GM21825 (cell line): ENCODE results near the gene RBSN.
"Not testable (repeated sequence)": the region's sequence is repeated elsewhere in the genome, so short reads cannot be mapped to it uniquely, and the experiment has no call there.

Experiments
- ATAC-seq: cut with Tn5 transposase; IDR thresholded peaks from one replicate; pipeline ENCODE4 v1.9.1; 2021; ENCODE audit warnings: mild to moderate bottlenecking, moderate library complexity; ENCODE audit not compliant: unreplicated experiment

RBSN gene

DNA sequence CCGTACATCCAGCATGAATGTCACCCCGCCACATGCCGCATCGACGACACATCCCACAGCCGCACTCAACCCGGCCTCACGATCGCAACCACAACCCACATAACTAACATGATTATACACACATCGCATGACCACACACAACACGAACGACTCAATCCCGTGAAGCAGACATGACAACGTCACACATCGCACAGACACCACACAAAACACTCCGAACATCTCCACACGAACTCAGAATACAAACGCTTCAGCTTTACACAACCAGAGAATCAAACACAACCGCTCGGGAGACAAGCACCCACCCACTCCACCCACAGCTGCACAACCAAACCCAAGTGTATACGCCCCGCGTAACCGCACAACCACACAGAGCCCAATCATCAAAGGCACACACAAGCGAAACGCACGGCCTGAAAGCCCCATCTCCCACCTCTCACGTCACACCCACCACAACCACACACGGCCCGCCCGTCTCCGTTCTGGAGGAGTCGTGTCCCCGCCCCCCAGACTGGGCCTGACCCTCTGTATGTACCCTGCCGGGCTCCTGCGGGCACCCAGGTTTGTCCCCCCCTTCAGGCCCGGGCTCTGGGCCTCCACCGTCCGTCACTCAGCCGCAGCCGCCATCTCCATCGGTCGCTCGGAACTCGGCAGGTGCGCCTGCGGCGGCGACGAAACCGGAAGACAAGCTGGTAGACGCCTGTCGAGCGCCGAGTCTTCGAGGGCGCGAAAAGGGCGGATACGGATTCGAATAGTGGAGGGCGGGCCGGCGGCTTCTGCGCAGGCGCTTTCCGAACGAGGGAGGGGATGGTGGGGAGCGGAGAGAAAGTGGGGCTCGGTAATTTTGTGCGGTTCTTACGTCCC is at the start of gene RBSN:
TSS of gene RBSN (minus strand) at position 646 of the 861 bp plus-strand sequence. CDS start 3,028 bp downstream, outside the sequence.
- peak; percentile 88 for ATAC-seq

DNA sequence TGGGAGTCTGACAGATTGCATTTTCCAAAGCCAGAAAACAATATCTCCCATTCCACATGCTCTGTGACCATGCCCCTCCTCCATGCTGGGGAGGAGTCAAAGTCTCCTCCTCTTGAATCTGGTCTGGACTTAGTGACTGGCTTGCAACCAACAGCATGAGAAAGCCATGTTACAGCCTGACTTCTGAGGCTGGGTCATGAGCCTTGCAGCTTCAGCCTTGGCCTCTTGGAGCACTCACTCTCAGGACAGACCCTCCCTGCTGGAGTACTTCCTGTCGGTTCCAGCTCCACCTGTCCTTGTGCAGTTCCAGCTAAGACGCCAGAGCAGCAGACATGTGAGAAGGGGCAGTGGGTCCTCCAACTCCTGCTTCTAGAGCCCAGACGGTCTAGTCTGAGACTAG is 49.7 kb upstream of the RBSN start:
- no peak for ATAC-seq

GRCh38 chr3:15136885-15137284 is 37.9 kb upstream of the RBSN start:
- ATAC-seq: not testable (repeated sequence)

GRCh38 chr3:15134968-15135367 is 36.0 kb upstream of the RBSN start:
- ATAC-seq: not testable (repeated sequence)

GRCh38 chr3:15128403-15128802 is 29.5 kb upstream of the RBSN start:
- not testable (repeated sequence) for ATAC-seq

- not testable (repeated sequence) for ATAC-seq
Measured at GRCh38 chr3:15126975-15127374, 28.0 kb upstream of the RBSN start.

DNA sequence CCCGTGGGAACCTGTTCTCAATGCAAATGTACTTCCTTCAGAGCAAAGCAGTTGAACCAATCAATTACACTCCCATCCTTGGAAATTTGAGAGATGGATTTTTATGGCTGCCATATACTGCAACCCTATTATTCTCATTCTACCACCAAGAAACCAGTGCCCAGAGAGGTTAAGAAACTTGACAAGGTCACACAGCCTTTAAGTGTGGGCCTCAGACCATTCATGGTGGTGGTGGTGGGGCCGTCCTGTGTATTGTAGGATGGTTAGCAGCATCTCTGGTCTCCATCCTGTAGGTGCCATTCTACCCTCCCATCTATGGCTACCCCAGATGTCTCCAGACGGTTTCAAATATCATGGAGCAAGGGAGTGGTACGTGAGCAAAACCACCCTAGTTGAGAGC is 23.4 kb upstream of the RBSN start:
- ATAC-seq: no peak

DNA sequence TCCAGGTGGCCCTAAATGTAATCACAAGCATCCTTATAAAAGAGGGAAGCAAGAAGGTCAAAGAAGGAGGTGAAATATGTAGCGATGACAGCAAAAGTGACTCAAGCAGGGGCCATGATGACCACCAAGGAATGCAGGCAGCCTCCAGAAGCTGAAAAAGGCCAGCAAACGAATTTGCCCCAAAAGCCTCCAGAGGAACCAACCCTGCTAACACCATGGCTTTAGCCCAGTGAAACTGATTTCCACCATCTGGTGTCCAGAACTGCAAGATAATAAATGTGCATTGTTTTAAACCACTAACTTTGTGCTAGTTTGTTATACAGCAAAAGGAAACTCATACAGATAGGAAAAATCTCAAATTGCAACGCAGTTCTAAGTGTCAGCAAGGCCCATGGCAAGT is 23.0 kb upstream of the RBSN start:
- ATAC-seq: no peak

DNA sequence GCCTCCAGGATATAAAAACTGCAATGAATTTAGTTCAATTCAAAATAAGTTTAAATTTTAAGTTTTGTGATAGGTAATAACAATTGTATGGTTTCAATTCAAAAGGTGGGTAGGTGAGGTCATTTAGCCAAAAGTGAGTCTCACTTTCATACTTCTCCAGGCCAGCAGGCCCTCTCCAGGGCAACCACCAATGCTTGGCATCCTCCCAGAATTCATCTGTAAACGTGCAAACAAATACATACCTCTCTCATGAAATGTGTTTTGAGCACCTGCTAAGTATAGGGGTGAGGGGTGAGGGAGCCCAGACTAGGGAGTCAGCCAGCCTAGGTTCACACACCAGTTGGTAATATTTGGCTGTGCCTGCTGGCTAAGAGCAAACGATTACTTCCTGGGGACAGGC is 22.0 kb upstream of the RBSN start:
- ATAC-seq: no peak

DNA sequence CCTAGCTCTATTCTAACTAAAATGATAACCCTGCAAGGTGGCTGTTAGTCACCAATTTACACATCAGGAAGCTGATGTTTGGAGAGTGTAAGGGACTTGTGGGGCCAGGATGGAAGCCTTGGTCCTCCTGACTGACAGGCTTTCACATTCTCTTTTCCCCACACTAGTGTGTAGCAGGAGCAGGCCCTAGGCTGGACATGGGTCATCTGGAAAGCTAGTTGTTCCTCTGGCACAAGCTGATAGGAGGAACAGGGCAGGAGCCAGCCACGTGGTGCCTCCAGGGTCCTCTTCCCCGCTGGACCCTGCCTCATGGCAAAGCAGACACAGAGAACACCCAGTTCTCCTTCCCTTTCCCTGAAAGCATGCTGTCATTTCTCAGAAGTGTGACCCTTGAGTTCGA is 18.1 kb upstream of the RBSN start:
- ATAC-seq: no peak

GRCh38 chr3:15116032-15116669 is 17.2 kb upstream of the RBSN start:
- ATAC-seq: no peak

- no peak for ATAC-seq
Measured at GRCh38 chr3:15114466-15115358, 15.8 kb upstream of the RBSN start.

- no peak for ATAC-seq
Measured at GRCh38 chr3:15113884-15114283, 14.9 kb upstream of the RBSN start.

- no peak for ATAC-seq
Measured at GRCh38 chr3:15113471-15113870, 14.5 kb upstream of the RBSN start.

DNA sequence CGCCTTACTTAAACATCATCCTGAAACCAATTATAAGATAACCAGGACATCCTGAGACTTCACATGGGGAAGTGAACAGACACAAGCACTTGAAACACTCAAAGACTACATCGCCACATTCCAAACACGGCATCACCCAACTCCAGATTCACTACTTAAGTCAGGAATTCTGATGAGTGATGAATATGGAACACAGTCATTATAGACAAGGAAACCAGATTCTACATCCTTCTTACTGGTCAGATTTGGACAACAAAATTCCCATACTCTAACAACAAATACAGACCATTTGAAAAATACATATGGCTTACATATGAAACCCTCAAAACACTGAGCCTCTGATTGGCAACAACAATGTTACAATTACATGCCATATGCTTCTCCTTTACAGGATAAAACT is 13.1 kb upstream of the RBSN start:
- ATAC-seq: no peak

DNA sequence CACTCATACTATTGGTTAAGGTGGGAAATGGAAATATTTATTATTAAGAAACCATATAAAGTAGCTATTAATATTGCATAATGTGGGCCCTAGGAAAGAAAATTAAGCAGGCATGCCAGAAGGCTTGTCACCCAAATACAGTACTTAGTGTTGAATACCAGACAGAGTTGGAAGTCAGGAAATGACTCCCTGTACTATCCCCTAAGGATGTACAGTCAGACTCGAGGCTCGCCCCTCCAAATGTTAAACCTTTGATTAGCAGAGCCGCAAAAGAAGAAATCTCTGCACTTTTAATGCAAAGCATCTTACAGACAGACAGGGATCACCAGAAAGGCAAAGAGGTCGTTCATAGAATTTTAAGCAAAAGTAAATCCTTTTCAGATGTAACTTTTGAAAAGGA is 11.3 kb upstream of the RBSN start:
- no peak for ATAC-seq

GRCh38 chr3:15108869-15109268 is 9.9 kb upstream of the RBSN start:
- ATAC-seq: no peak

GRCh38 chr3:15108082-15108545 is 9.2 kb upstream of the RBSN start:
- ATAC-seq: peak; percentile 77

GRCh38 chr3:15107075-15107947 is 8.4 kb upstream of the RBSN start:
- ATAC-seq: no peak

GRCh38 chr3:15102836-15103235 is 3.9 kb upstream of the RBSN start:
- no peak for ATAC-seq
